ENCODE data around the gene PILRB. TPM values are rescaled to one million over a fixed set of nuclear protein-coding genes. Genes with fewer than 3 reads are reported as not detected.
A peak's percentile ranks its signal among the peaks of the same experiment; 100 is the strongest.

PILRB gene
- total and polyA plus RNA-seq, 12 donors: 8.7 to 403 (median 31.3) TPM

DNA sequence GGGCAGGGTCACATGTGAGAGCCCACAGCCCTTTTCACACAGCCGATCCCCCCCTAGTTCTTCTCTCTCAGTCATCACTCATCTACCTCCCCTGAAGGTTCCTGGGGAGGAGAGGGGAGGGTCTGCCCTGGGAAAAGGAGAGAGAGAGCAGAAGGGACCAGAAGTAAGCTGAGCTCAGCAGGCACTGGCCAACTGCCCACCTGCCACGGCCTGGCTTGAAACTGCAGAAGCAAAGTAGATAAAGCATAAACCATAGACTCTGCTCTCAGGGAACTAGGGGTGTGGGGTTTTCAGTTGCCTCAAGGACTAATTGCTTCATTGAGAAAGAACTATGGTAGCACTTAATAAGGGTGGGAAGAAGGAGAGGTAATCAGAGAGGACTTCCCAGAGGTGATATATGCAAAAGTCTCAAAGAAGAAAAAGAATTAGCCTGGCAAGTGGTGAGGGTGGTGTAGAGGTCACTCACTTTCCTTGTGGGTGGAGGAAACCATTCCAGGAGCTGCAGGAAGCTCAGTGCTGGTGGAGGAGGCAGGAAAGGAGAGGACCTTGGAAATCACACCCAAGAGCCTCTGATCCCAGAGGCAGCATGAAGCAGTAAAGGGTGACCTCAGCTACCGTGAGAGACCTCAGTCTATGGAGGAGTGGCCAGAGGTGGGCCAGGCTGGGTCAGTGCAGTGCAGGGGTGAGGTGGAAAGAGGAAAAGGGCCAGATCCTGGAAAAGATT, 32.5 kb downstream of the PILRB start:
- TF ChIP-seq, protein P1, sequence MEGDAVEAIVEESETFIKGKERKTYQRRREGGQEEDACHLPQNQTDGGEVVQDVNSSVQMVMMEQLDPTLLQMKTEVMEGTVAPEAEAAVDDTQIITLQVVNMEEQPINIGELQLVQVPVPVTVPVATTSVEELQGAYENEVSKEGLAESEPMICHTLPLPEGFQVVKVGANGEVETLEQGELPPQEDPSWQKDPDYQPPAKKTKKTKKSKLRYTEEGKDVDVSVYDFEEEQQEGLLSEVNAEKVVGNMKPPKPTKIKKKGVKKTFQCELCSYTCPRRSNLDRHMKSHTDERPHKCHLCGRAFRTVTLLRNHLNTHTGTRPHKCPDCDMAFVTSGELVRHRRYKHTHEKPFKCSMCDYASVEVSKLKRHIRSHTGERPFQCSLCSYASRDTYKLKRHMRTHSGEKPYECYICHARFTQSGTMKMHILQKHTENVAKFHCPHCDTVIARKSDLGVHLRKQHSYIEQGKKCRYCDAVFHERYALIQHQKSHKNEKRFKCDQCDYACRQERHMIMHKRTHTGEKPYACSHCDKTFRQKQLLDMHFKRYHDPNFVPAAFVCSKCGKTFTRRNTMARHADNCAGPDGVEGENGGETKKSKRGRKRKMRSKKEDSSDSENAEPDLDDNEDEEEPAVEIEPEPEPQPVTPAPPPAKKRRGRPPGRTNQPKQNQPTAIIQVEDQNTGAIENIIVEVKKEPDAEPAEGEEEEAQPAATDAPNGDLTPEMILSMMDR (IDR thresholded peaks at IDR 0.05): no peak
- no peak for TF ChIP-seq POLR2A (IDR thresholded peaks at IDR 0.05)
- H3K27me3 ChIP-seq: no peaks in the 10 kb centered on the region
- H3K4me1 ChIP-seq (replicated peaks in 1 of 2): peaks cover 0 to 6% of the 10 kb centered on the region in 2 donors
- DNase-seq: no peak
- H3K36me3 ChIP-seq (replicated peaks in 1 of 2): no peaks in the 10 kb centered on the region
- 46 to 56% (median 52%) methylated on average over 3 of the region's 3 CpGs for WGBS, 4 donors
- intact Hi-C loops (cut with DNase I): no loop called here
- no peaks in the 10 kb centered on the region for H3K9me3 ChIP-seq (replicated peaks in 1 of 3)
- no peak overlapping the region for H3K4me3 ChIP-seq
- H3K27ac ChIP-seq: no peak overlapping the region

GRCh38 chr7:100393233-100393905, 35.5 kb downstream of the PILRB start:
- no peaks in the 10 kb centered on the region for H3K9me3 ChIP-seq (replicated peaks in 1 of 3)
- H3K27ac ChIP-seq: no peak overlapping the region
- no peaks in the 10 kb centered on the region for H3K36me3 ChIP-seq (replicated peaks in 1 of 2)
- intact Hi-C loops (cut with DNase I): no loop called here
- no peaks in the 10 kb centered on the region for H3K27me3 ChIP-seq
- no peak overlapping the region for H3K4me3 ChIP-seq
- DNase-seq: peak in 1 of 7 donors; percentile 24
- H3K4me1 ChIP-seq (replicated peaks in 1 of 2): peaks cover 0 to 8% of the 10 kb centered on the region in 2 donors
- TF ChIP-seq, protein P1 (IDR thresholded peaks at IDR 0.05): no peak
- no peak for TF ChIP-seq POLR2A (IDR thresholded peaks at IDR 0.05)
- WGBS, 4 donors: 62 to 73% (median 69%) methylated on average over 4 of the region's 4 CpGs

GRCh38 chr7:100394077-100394476, 36.2 kb downstream of the PILRB start:
- DNase-seq: no peak
- H3K4me3 ChIP-seq: no peak overlapping the region
- 70 to 76% (median 73%) methylated on average over 2 of the region's 2 CpGs for WGBS, 4 donors
- peaks cover 0 to 13% of the 10 kb centered on the region in 2 donors for H3K4me1 ChIP-seq (replicated peaks in 1 of 2)
- H3K9me3 ChIP-seq (replicated peaks in 1 of 3): no peaks in the 10 kb centered on the region
- no peaks in the 10 kb centered on the region for H3K27me3 ChIP-seq
- intact Hi-C loops (cut with DNase I): no loop called here
- H3K27ac ChIP-seq: no peak overlapping the region
- H3K36me3 ChIP-seq (replicated peaks in 1 of 2): no peaks in the 10 kb centered on the region
- TF ChIP-seq, protein P1 (IDR thresholded peaks at IDR 0.05): no peak
- TF ChIP-seq POLR2A (IDR thresholded peaks at IDR 0.05): no peak

- no peaks in the 10 kb centered on the region for H3K27me3 ChIP-seq
- H3K4me1 ChIP-seq (replicated peaks in 1 of 2): peaks cover 12 to 22% of the 10 kb centered on the region in 2 donors
- no peak overlapping the region for H3K27ac ChIP-seq
- WGBS, 4 donors: 64 to 73% (median 69%) methylated on average over 9 of the region's 9 CpGs
- no peak for DNase-seq
- no peaks in the 10 kb centered on the region for H3K36me3 ChIP-seq (replicated peaks in 1 of 2)
- H3K4me3 ChIP-seq: no peak overlapping the region
- TF ChIP-seq POLR2A (IDR thresholded peaks at IDR 0.05): no peak
- TF ChIP-seq, protein P1 (IDR thresholded peaks at IDR 0.05): no peak
- H3K9me3 ChIP-seq (replicated peaks in 1 of 3): no peaks in the 10 kb centered on the region
- intact Hi-C loops (cut with DNase I): no loop called here
Measured at GRCh38 chr7:100396421-100396982, 38.6 kb downstream of the PILRB start.

All from adrenal gland (tissue), 12 donors.